HG03520 (cell line): ENCODE results near the gene ANKMY1.

Source experiments
- ATAC-seq: cut with Tn5 transposase; IDR thresholded peaks from one replicate; pipeline ENCODE4 v1.9.1; 2021; ENCODE audit warnings: mild to moderate bottlenecking, moderate library complexity; ENCODE audit not compliant: unreplicated experiment

Gene ANKMY1

DNA sequence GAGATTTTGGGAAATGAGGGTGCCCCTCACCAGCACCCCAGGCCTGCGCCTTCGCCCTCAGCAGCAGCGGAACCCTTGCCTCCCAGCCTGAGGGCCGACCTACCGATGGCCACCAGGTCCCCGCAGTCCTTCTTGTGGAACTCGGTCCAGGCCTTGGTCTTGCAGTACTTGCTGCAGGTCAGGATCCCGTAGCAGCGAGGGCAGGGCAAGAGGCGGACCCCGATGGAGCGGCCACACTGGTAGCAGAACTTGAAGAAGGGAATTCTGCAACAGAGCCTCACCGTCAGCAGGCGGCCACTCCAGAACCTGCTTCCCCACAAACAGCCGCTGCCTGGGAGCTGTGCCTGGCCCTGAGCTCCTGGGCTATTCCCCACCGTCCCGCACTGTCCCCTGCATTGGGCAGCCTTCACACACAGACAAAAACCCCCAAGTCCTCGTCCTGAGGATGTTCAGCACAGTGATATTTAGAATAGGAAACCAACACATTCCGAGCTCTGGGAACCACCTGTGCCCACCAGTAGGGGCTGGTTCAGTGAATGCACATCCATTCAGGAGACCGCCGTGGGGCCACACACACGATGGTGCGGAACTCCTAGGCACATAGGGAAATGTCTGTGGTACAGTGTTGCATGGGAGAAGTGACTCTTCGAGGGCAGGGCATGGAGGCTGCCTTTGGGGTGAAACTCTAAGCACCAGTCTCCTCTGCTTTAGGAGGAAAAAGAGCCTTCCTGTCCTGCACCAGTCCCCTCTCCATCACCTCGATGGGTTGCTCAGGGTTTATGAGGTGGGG lies 76.8 kb downstream of the ANKMY1 start:
- no peak for ATAC-seq

DNA sequence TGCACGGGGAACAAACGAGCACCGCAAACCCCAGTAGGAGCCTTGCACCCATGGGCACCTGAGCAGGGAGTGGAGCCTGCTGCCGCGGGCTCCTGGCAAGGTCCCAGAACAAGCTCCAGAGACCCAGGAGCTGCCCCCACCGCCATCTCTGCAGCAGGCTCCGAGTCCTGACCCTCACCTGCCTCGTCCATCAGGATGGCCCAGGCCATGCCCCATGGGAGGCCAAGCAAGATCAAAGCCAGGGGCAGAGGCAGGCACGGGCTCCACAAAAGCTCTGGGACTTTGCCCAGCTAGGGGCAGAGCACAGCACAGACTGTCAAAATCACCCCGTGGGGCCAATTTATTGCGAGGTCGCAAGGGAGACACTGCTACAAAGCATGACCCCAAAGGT lies 78.7 kb downstream of the ANKMY1 start:
- no peak for ATAC-seq

DNA sequence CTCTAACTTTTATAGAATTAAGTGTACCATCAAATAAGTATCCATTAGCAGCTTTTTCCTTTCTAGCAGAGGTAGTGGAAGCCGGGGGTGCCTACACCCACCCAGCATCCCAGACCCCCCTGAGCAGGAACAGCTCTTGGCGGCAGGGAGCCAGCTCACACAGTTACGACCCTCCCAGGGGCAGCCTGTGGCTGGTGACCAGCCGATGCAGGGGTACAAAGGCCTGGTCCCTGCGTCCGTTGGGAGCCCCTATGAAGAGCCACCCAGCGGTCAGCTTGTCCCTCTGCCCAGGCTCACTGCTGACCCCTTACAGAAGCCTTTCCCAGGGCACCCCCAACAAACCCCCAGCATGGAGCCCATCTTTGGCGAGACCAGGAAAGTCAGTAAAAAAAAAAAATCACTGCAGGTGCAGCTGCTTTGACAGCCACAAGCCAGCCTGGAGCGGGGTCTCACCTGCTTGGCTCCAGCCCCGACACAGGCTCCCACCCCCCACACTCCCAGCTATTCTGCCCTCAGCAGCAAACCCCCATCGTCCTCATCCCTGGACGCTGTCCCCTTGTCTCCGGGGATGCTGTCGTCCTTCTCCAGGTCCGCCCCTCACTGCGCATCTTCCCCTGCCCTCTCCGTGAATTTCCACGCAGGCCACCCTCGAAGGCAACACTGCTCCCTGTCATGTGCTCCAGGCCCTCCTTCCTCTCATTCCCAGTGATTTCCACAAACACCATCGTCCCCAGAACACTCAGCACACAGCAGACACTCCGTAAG lies 79.3 kb downstream of the ANKMY1 start:
- no peak for ATAC-seq

DNA sequence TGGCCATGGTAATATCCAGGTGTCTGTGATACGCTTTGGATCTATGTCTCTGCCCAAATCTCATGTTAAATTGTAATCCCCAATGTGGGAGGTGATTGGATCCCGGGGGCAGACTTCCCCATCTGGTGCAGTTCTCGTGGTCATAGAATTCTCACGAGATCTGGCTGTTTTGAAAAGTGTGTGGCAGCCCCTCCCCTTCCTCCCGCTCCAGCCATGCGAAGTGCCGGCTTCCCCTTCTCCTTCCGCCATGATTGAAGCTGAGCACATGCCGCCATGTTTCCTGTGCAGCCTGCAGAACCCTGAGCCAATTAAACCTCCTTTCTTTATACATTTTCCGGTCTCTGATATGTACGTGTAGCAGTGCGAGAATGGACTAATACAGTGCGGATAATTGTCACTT lies 79.9 kb downstream of the ANKMY1 start:
- no peak for ATAC-seq

DNA sequence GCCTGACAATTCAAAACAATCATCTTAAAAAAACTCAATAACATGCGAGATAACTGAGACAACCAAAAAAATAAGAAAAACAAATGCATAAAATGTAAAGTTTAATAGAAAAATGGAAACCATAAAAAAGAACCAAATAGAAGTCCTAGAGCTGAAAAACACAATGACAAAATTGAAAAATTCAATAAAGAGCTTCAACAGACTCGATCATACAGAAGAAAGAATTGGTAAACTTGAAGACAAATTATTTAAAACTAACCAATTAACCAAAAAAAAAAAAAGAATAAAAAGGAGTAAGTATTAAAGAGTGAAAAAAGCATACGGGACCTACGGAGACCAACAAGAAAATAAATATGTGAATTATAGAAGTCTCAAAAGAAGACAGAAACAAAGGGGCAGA lies 84.6 kb downstream of the ANKMY1 start:
- ATAC-seq, result no peak

DNA sequence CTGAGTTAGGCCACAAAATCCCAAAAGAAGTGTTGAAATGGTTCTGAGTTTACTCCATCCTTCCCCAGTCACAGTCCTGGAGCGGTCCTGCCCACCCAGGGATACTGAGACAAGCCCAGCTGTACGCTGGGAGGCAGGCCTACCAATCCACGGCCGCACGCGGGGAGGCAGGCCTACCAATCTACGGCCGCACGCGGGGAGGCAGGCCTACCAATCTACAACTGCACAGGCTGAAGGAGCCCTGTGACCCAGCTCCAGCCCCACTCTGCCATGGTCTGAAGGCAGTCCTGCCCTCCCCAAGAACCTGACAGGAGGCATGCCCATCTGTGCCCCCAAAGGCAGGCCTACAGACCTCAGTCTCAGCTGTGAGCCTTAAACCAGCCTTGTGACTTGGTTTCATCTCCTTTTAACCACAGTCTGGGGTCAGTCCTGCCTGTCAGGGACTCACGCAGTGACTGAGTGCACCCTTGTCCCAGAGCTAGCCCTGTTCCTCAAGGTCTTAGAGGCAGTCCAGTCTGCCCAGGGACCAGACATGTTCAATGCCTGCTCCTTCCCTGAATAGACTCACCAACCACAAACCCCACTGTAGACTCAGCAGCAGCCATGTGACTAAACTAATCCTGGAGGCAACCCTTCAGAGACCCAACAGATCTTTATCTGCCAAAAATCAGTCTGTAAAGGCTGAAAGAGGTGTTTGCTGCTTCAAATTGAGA lies 85.6 kb downstream of the ANKMY1 start:
- no peak for ATAC-seq

DNA sequence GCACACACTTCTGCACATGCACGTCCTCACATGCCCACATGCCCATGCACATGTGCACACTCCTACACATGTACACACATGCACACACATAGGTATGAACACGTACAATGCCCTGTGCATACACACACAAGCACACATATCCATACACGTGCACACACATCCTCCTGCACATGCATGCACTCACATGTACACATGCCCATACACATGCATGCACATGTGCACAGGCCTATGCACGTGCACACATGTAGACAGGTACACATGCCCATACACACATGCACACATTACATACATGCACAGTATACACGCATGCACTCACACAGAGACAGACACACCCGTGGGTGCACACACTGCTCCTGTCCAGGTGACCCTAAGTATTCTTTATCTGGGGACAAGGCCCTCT lies 88.0 kb downstream of the ANKMY1 start:
- ATAC-seq, result no peak

DNA sequence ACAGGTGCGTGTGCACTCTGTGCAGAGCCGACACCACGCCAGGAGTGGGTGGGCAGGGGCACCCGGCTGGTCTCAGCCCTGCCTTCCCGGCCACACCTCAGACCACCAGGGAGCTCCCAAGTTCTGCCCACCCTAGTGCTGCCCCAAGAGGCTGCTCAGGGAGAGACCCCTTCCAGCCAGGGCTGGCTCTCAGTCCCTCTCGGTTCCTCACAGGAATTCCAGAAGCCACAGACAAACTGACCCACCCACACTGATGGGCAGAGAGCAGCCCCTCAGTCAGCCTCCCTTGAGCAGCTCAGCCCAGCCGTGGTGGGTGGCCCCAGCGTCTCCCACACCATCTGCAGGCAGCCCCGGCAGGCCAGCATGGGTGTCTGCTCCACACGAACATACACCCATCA lies 88.5 kb downstream of the ANKMY1 start:
- no peak for ATAC-seq

DNA sequence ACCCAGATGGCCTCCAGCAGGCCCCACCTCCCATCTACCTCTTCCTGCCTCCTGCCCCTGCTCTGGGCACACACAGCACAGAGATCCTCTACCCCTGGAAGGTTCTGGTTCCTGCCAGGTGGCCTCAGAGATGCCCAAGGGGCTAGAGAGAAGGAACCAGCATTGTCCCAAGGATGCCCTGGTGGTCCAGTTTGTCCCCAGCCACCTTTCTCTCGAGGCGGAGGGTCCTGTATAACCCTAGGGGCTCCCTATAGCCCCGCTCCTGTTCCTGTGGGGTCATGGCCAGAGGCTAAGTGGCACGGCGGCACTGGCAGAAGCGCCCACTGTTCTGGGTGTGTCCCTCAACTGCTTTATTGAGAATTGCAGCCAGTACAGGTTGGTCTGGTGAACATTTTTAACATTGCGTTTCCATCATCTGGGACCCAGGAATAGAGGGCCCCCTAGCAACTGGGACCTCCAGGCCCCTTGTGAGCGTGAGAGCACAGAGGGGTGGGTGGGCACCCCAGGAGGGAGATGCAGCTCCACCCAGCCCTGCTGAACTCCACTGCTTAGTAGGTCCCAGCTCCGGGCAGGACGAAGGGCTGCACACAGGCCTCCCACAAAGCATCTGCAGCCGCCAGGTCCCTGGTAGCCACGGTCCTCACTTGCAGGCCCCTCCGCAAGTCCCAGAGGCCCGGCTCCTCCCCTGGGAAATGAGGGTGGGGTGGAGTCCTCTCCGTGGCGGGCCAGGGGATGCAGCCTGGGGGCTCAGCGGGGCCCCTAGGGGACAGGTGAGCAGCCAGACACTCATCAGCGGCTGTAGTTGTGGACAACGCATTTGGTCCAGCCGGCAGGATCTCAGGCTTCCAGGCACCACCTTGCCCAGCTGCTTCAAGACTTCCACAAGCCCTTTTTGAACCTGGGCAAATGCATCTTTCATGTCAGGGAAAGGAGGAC lies 89.2 kb downstream of the ANKMY1 start:
- ATAC-seq, result no peak

DNA sequence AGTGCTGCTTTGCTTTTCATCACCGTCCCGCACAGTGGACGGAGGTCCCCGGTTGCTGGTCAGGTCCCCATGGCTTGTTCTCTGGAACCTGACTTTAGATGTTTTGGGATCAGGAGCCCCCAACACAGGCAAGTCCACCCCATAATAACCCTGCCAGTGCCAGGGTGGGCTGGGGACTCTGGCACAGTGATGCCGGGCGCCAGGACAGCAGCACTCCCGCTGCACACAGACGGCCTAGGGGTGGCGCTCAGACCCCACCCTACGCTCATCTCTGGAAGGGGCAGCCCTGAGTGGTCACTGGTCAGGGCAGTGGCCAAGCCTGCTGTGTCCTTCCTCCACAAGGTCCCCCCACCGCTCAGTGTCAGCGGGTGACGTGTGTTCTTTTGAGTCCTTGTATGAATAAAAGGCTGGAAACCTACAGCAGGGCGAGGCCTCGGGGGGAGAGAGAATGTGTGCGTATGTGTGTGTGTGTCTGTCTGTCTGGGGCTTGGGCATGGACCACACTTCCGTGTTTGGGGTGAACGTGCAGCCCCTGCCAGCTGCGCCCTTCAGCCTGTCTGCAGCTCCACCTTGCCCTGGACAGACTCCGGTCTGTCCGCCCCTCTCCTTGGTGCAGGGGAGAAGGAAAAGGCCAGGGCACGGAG lies 90.0 kb downstream of the ANKMY1 start:
- no peak for ATAC-seq

DNA sequence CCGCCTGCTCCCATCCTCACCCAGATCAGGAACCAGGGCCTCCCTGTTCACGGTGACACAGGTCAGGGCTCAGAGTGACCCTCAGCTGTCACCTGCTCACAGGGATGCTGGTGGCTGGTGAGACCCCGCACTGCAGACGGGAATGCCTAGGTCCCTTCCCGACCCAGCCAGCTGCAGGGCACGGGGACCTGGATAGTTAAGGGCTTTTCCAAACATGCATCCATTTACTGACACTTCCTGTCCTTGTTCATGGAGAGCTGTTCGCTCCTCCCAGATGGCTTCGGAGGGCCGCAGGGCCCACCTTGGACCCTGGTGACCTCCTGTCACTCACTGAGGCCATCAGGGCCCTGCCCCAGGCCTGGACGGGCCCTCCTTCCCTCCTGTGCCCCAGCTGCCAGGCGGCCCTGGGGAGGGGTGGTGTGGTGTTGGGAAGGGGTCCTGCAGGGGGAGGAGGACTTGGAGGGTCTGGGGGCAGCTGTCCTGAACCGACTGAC lies 90.6 kb downstream of the ANKMY1 start:
- no peak for ATAC-seq

DNA sequence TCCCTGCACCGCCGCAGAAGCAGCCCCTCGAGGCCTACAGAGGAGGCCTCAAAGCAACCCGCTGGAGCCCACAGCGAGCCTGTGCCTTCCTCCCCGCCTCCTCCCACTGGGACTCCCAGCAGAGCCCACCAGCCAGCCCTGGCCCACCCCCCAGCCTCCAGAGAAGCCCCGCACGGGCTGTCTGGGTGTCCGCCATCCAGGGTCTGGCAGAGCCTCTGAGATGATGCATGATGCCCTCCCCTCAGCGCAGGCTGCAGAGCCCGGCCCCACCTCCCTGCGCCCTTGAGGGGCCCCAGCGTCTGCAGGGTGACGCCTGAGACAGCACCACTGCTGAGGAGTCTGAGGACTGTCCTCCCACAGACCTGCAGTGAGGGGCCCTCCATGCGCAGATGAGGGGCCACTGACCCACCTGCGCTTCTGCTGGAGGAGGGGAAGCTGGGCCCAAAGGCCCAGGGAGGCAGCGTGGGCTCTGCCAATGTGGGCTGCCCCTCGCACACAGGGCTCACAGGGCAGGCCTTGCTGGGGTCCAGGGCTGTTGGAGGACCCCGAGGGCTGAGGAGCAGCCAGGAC lies 91.1 kb downstream of the ANKMY1 start:
- ATAC-seq, result no peak

DNA sequence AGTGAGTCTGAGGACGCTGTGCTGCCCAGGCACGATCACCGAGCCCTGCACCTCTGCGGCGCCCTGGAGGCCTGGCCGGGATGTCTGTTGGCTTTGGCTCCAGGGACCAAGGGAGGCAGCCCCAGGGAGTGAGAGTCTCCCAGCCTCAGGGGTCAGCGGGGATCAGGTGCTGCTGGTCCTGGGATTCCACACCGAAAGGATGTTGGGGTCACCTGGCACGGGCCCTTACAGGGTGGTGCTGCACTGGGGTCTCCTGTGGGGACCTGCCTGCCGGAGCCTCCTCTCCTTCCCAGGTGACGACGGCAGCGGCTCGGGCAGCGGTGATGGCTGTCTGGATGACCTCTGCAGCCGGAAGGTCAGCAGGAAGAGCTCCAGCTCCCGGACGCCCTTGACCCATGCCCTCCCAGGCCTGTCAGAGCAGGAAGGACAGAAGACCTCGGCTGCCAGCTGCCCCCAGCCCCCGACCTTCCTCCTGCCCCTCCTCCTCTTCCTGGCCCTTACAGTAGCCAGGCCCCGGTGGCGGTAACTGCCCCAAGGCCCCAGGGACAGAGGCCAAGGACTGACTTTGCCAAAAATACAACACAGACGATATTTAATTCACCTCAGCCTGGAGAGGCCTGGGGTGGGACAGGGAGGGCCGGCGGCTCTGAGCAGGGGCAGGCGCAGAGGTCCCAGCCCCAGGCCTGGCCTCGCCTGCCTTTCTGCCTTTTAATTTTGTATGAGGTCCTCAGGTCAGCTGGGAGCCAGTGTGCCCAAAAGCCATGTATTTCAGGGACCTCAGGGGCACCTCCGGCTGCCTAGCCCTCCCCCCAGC lies 91.8 kb downstream of the ANKMY1 start:
- ATAC-seq, result no peak

DNA sequence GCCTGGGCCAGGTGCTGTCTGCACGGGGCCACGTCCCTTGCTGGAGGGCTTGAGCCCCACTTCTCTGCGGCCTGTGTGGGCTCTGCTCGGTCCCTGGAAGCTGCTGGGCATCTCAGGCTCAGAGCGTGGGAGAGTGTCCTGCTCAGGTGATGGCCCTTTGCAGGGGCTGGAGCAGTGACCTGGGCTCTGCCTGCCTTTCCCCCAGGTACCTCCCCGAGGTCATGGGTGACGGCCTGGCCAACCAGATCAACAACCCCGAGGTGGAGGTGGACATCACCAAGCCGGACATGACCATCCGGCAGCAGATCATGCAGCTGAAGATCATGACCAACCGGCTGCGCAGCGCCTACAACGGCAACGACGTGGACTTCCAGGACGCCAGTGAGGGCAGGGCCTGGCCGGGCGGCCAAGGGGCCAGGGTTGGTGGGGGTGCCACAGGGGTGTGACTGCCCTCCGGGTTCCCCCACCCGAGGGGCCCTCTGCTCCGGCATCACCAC lies 92.5 kb downstream of the ANKMY1 start:
- ATAC-seq, result no peak

DNA sequence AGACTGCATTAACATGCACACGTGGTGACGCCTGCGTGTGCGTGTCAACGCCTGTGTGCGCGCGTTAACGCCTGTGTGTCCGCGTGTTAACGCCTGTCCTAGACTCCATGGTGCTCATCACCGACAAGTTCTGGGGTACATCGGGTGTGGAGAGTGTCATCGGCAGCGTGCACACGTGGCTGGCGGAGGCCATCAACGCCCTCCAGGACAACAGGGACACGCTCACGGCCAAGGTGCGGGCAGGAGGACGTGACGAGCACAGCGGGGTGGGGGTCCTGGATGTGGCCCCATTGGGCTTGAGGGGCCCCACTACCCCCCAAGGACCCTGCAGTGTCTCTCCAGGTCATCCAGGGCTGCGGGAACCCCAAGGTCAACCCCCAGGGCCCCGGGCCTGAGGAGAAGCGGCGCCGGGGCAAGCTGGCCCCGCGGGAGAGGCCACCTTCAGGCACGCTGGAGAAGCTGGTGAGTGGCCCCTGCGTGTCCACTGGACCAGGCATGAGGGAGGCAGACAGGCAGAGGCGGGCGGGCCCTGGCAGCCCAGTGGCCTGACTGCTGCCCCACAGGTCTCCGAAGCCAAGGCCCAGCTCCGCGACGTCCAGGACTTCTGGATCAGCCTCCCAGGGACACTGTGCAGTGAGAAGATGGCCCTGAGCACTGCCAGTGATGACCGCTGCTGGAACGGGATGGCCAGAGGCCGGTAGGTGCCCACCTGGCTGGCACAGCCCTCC lies 93.1 kb downstream of the ANKMY1 start:
- no peak for ATAC-seq

DNA sequence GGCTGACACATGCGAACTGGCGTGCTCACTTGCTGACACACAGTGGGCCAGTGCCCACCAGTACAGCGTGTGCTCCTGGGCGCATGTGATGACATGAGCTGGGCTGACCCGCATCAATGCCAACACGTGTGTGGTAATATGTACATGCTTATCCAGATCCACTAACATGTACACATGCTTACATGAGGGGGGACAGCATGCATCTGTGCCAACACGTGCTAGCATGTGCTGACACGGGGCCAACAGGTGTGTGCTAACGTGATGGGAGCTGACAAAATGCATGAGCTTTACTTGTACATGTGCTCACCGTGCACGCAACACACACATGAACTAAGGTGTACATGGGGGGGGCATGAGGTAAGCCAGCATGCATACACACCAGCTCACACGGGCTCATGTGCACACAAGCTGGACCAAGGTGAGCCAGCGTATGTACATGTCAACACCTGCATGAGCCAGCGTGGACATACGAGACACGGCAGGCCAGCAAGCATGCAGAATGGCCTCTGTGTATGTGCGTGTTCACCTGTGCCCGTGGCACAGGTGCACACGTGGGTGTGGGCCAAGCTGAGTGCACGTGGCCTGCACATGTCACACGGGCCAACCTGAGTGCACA lies 93.8 kb downstream of the ANKMY1 start:
- no peak for ATAC-seq

DNA sequence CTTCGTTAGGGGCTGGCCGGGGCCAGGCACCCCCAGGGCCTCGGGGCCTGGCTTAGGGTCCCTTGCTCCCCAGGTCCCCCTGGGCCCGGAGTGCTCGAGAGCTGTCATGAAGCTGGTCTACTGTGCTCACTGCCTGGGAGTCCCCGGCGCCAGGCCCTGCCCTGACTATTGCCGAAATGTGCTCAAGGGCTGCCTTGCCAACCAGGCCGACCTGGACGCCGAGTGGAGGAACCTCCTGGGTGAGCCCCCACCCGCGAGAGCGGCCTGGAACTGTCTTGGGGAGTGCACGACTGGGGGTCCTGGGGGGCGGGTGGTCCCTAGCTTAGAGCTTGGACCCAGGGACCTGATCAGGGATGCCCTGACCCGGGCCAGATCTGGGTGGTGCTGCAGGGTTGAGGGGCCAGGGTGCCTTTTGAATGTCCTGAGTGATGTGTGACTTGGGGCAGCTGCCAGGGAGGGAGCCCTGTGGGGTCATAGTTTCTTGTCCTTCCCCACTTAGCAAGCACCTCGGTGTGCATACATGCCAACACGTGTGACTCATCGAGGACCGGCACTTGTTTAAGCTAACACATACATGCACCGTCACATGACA lies 94.4 kb downstream of the ANKMY1 start:
- no peak for ATAC-seq
